Stomach (tissue), 4 donors: Measurements from ENCODE around the gene NSMCE1.

ENCODE experiments used
- EP300 ChIP-seq: sonication (generic); formaldehyde crosslinking; IDR thresholded peaks from one replicate; pipeline ENCODE4 v1.6.1; 2017; ENCODE audit warnings: antibody characterized with exemption
- POLR2A ChIP-seq, 4 donors: fragments of 450-650 bp; IDR thresholded peaks; one replicate each; pipeline ENCODE4 v1.6.1; 2016; ENCODE audit warnings: antibody characterized with exemption in 4 of 4, control low read depth in 2 of 4, mild to moderate bottlenecking in 1 of 4, moderate library complexity in 1 of 4
- POLR2AphosphoS5 ChIP-seq, 3 donors: sonication (generic); formaldehyde crosslinking; IDR thresholded peaks; one replicate each; pipeline ENCODE4 v1.6.1; 2016; ENCODE audit warnings: antibody characterized with exemption in 3 of 3
- TF ChIP-seq, protein P1 (sequence below), 7 experiments: fragments of 450-650 bp in 4 of 7; fragments of 200-600 bp in 3 of 7; sonication (generic) in 3 of 7; IDR thresholded peaks; one replicate each; pipeline ENCODE4 v1.5.1; 2016 to 2019; ENCODE audit warnings: antibody characterized with exemption in 7 of 7, control low read depth in 2 of 7, mild to moderate bottlenecking in 1 of 7

DNA sequence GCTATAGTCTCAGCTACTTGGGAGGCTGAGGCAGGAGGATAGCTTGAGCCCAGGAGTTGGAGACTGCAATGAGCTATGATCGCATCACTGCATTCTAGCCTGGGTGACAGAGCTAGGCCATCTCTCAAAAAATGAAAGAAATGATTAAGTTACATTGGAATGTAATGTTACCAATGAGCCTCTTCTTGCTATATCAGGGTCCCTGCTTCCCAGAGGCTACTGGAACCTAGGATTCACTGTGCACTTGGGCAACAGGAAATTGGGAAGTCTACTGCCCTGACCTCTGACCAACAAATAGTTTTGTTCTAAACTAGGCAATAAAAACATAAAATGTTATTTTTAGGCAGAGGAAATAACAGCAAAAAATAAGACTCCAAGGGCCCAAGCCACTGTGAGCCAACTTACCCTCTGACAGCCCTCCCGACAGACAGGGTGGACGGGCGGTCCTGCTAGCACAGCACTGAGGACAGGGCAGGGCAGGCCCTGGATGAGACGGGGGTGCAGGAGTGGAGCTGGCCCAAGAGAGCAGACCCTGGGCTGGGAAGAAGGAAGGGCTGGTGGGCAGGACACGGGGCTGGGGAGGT, 27.5 kb downstream of the NSMCE1 start:
- TF ChIP-seq POLR2A (IDR thresholded peaks at IDR 0.05) (no peak), EP300 (no peak), POLR2AphosphoS5 (IDR thresholded peaks at IDR 0.05) (peak in 2 of 3 donors; percentile 22 to 56)
- TF ChIP-seq, protein P1, sequence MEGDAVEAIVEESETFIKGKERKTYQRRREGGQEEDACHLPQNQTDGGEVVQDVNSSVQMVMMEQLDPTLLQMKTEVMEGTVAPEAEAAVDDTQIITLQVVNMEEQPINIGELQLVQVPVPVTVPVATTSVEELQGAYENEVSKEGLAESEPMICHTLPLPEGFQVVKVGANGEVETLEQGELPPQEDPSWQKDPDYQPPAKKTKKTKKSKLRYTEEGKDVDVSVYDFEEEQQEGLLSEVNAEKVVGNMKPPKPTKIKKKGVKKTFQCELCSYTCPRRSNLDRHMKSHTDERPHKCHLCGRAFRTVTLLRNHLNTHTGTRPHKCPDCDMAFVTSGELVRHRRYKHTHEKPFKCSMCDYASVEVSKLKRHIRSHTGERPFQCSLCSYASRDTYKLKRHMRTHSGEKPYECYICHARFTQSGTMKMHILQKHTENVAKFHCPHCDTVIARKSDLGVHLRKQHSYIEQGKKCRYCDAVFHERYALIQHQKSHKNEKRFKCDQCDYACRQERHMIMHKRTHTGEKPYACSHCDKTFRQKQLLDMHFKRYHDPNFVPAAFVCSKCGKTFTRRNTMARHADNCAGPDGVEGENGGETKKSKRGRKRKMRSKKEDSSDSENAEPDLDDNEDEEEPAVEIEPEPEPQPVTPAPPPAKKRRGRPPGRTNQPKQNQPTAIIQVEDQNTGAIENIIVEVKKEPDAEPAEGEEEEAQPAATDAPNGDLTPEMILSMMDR (IDR thresholded peaks at IDR 0.05): no peak
